Liver (tissue), 9 donors: ENCODE results near the gene SLX4IP. TPM values are rescaled to one million over a fixed set of nuclear protein-coding genes. Genes with fewer than 3 reads are reported as not detected.

Experiments
- DNase-seq: peaks from one replicate; pipeline ENCODE4 v3.0.0-alpha.2; 2017; ENCODE audit warnings: low spot score
- H3K27ac ChIP-seq, 2 donors: one replicate each; pipeline ENCODE4 v1.7.0; 2013; ENCODE audit warnings: inconsistent platforms in 2 of 2, low read length in 2 of 2, control low read depth in 1 of 2, low read depth in 1 of 2, mild to moderate bottlenecking in 1 of 2
- H3K27me3 ChIP-seq, 4 donors: one replicate each; pipeline versions ENCODE4 v1.6.1 to v1.7.0; 2013; ENCODE audit warnings: low read length in 3 of 4, inconsistent platforms in 1 of 4, mild to moderate bottlenecking in 1 of 4, moderate library complexity in 1 of 4; ENCODE audit not compliant: control insufficient read depth in 4 of 4, insufficient read depth in 4 of 4
- H3K36me3 ChIP-seq, 4 donors: one replicate each; pipeline versions ENCODE4 v1.6.1 to v1.7.0; 2013; ENCODE audit warnings: low read length in 3 of 4, mild to moderate bottlenecking in 3 of 4, low read depth in 1 of 4, moderate library complexity in 1 of 4; ENCODE audit not compliant: control insufficient read depth in 4 of 4, insufficient read depth in 3 of 4
- H3K4me1 ChIP-seq, 4 donors: one replicate each; pipeline versions ENCODE4 v1.6.1 to v1.7.0; 2013; ENCODE audit warnings: low read length in 3 of 4, mild to moderate bottlenecking in 3 of 4, moderate library complexity in 1 of 4; ENCODE audit not compliant: control insufficient read depth in 4 of 4, insufficient read depth in 4 of 4
- H3K4me3 ChIP-seq, 3 donors: one replicate each; pipeline versions ENCODE4 v1.6.1 to v1.7.0; 2013; ENCODE audit warnings: low read length in 3 of 3, control low read depth in 1 of 3, low read depth in 1 of 3, mild to moderate bottlenecking in 1 of 3
- H3K9ac ChIP-seq, 2 donors: one replicate each; pipeline ENCODE4 v1.7.0; 2013; ENCODE audit warnings: low read length in 2 of 2, mild to moderate bottlenecking in 2 of 2, moderate library complexity in 2 of 2, control low read depth in 1 of 2, low read depth in 1 of 2
- H3K9me3 ChIP-seq, 4 donors: one replicate each; pipeline versions ENCODE4 v1.6.1 to v1.7.0; 2013; ENCODE audit warnings: low read length in 3 of 4; ENCODE audit not compliant: control insufficient read depth in 4 of 4
- ATF3 ChIP-seq: IDR thresholded peaks from 2 replicates; pipeline ENCODE4 v1.6.1; 2016; ENCODE audit warnings: antibody characterized with exemption
- EGR1 ChIP-seq, 2 donors: IDR thresholded peaks; 2 replicates each; pipeline ENCODE4 v1.6.1; 2016 to 2018; ENCODE audit warnings: antibody characterized with exemption in 2 of 2, low read depth in 2 of 2
- FOXA2 ChIP-seq: IDR thresholded peaks from 2 replicates; pipeline ENCODE4 v1.6.1; 2016; ENCODE audit warnings: antibody characterized with exemption
- GABPA ChIP-seq, 2 donors: IDR thresholded peaks in 1 of 2; conservative IDR thresholded peaks in 1 of 2; 2 replicates each; pipeline ENCODE4 v1.6.1; 2016; ENCODE audit warnings: antibody characterized with exemption in 2 of 2, mild to moderate bottlenecking in 1 of 2, moderate library complexity in 1 of 2
- HNF4A ChIP-seq, 2 donors: conservative IDR thresholded peaks; 2 replicates each; pipeline ENCODE4 v1.6.1; 2016; ENCODE audit warnings: antibody characterized with exemption in 2 of 2, mild to moderate bottlenecking in 2 of 2
- HNF4G ChIP-seq: IDR thresholded peaks from 2 replicates; pipeline ENCODE4 v1.6.1; 2016; ENCODE audit warnings: antibody characterized with exemption
- NR2F2 ChIP-seq: IDR thresholded peaks from 2 replicates; pipeline ENCODE4 v1.6.1; 2016; ENCODE audit warnings: antibody characterized with exemption
- RAD21 ChIP-seq, 2 donors: IDR thresholded peaks; 2 replicates each; pipeline ENCODE4 v1.6.1; 2016; ENCODE audit warnings: antibody characterized with exemption in 2 of 2, mild to moderate bottlenecking in 2 of 2
- REST ChIP-seq: IDR thresholded peaks from 2 replicates; pipeline ENCODE4 v1.6.1; 2016; ENCODE audit warnings: antibody characterized with exemption, mild to moderate bottlenecking
- RXRA ChIP-seq, 2 donors: IDR thresholded peaks; 2 replicates each; pipeline ENCODE4 v1.6.1; 2017 to 2018; ENCODE audit warnings: antibody characterized with exemption in 2 of 2, mild to moderate bottlenecking in 1 of 2
- SP1 ChIP-seq: IDR thresholded peaks from 2 replicates; pipeline ENCODE4 v1.6.1; 2018; ENCODE audit warnings: antibody characterized with exemption, mild to moderate bottlenecking
- TAF1 ChIP-seq: conservative IDR thresholded peaks from 2 replicates; pipeline ENCODE4 v1.6.1; 2016; ENCODE audit warnings: antibody characterized with exemption, mild to moderate bottlenecking
- YY1 ChIP-seq: IDR thresholded peaks from 2 replicates; pipeline ENCODE4 v1.6.1; 2016; ENCODE audit warnings: antibody characterized with exemption, mild to moderate bottlenecking
- ZBTB33 ChIP-seq: IDR thresholded peaks from 2 replicates; pipeline ENCODE4 v1.6.1; 2016; ENCODE audit warnings: antibody characterized with exemption
- WGBS: extraction: QIAGEN DNeasy Blood & Tissue Kit; methylation state at CpG from one replicate; pipeline ENCODE4 v1.1.7; 2013; 5-methylcytosine and 5-hydroxymethylcytosine counted together
- polyA plus RNA-seq, 2 donors: library from polyadenylated mRNA; stranded (reverse) in 1 of 2; unstranded in 1 of 2; fragments of 200-250 nt in 1 of 2; fragments of >200 nt in 1 of 2; fragmentation: Nextera tagmentation in 1 of 2; extraction: Ambion mirVana in 1 of 2; gene quantifications; one replicate each; pipeline versions ENCODE4 v1.2.1 to v1.2.3, GENCODE V29; 2013 to 2015
- total RNA-seq, 2 donors: library from RNA; depleted of rRNA; stranded (reverse); fragments of >200 nt; gene quantifications; one replicate each; pipeline ENCODE4 v1.2.3, GENCODE V29; 2014
- TF ChIP-seq, protein P1 (sequence below): IDR thresholded peaks from 2 replicates; pipeline ENCODE4 v1.6.1; 2016; ENCODE audit warnings: antibody characterized with exemption
- TF ChIP-seq, protein P2 (sequence below): fragments of 150-350 bp; IDR thresholded peaks from 2 replicates; pipeline ENCODE4 v1.5.1; 2017; ENCODE audit warnings: improper control_type of control experiment, low read depth, low read length; ENCODE audit not compliant: missing input control
- donor health status: healthy.
- donor health status: healthy.
- donor health status: healthy.
- donor health status: healthy.
- donor health status: healthy.

SLX4IP gene
- total and polyA plus RNA-seq, 4 donors, result 1.1 to 3.4 (median 2.7) TPM

DNA sequence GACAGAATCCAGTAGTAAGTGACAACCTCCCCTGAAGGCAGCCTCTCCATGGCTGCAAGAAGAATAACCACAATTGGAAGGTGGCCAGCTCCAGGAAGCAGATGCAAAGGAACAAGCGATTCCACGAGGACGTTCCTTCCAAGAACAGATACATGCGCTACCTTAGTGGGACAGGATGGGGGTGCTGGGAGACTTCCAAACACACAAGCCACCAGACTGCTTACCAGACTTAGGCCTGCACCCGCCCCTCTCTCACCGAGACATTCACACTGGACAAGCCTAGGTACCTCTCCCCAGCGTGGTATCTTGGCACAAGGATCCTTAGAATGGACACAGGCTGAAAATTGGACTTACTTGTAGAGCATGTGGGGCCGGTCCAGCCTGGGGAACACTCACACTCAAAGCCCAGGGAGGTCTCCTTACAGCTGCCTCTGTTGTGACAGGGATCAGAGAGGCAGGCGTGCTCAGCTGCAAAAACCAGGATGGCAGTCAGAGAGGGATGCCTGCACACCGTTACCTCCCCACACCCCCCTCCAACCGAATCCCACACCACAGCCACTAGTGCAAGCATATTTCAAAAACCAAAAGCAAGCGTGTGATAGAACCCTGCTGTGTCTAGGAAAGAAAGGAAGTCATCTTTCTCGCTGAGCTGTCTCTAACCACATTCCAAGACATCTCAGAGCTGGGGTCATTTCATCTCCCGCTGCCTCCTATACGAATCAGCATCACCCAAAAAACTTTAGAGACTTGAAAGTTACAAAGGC lies 216.3 kb downstream of the SLX4IP start:
- Histone ChIP-seq H3K4me1 (peaks cover 0 to 2% (median 0%) of the 10 kb centered on the region in 4 donors), H3K27ac (no peak overlapping the region), H3K9me3 (no peaks in the 10 kb centered on the region), H3K27me3 (no peaks in the 10 kb centered on the region), H3K36me3 (peaks cover 0 to 36% (median 1%) of the 10 kb centered on the region in 4 donors), H3K4me3 (no peak overlapping the region), H3K9ac (no peak overlapping the region)
- 79% methylated on average over 15 of the region's 15 CpGs for WGBS
- TF ChIP-seq GABPA (IDR thresholded peaks at IDR 0.05 in 1 of 2, conservative IDR thresholded peaks at IDR 0.05 in 1 of 2) (no peak), HNF4G (no peak), FOXA2 (no peak), EGR1 (IDR thresholded peaks at IDR 0.05; ENCODE audit: low read depth in 2 of 2) (no peak), YY1 (no peak), TAF1 (no peak), ZBTB33 (no peak), RXRA (IDR thresholded peaks at IDR 0.05) (no peak), HNF4A (conservative IDR thresholded peaks at IDR 0.05) (no peak)
- TF ChIP-seq, protein P1, sequence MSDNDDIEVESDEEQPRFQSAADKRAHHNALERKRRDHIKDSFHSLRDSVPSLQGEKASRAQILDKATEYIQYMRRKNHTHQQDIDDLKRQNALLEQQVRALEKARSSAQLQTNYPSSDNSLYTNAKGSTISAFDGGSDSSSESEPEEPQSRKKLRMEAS, result no peak
- DNase-seq, result no peak

GRCh38 chr20:10652185-10652584 lies 217.1 kb downstream of the SLX4IP start:
- Histone ChIP-seq H3K27ac (peak overlapping the region in 1 of 2 donors; percentile 37), H3K36me3 (peaks cover 0 to 33% (median 3%) of the 10 kb centered on the region in 4 donors), H3K27me3 (no peaks in the 10 kb centered on the region), H3K9me3 (no peaks in the 10 kb centered on the region), H3K4me1 (peaks cover 0 to 2% (median 0%) of the 10 kb centered on the region in 4 donors), H3K4me3 (no peak overlapping the region), H3K9ac (no peak overlapping the region)
- DNase-seq, result no peak
- 94% methylated on average over 9 of the region's 9 CpGs for WGBS
- TF ChIP-seq, protein P2, sequence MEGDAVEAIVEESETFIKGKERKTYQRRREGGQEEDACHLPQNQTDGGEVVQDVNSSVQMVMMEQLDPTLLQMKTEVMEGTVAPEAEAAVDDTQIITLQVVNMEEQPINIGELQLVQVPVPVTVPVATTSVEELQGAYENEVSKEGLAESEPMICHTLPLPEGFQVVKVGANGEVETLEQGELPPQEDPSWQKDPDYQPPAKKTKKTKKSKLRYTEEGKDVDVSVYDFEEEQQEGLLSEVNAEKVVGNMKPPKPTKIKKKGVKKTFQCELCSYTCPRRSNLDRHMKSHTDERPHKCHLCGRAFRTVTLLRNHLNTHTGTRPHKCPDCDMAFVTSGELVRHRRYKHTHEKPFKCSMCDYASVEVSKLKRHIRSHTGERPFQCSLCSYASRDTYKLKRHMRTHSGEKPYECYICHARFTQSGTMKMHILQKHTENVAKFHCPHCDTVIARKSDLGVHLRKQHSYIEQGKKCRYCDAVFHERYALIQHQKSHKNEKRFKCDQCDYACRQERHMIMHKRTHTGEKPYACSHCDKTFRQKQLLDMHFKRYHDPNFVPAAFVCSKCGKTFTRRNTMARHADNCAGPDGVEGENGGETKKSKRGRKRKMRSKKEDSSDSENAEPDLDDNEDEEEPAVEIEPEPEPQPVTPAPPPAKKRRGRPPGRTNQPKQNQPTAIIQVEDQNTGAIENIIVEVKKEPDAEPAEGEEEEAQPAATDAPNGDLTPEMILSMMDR, result no peak
- TF ChIP-seq RAD21 (IDR thresholded peaks at IDR 0.05), result no peak
- TF ChIP-seq SP1, result no peak
- no peak for TF ChIP-seq RXRA (IDR thresholded peaks at IDR 0.05)
- no peak for TF ChIP-seq TAF1
- TF ChIP-seq, protein P1, result no peak
- no peak for TF ChIP-seq ATF3
- TF ChIP-seq NR2F2, result no peak
- TF ChIP-seq HNF4A (conservative IDR thresholded peaks at IDR 0.05), result no peak
- TF ChIP-seq REST, result no peak
- no peak for TF ChIP-seq FOXA2
- no peak for TF ChIP-seq YY1
- no peak for TF ChIP-seq ZBTB33
- TF ChIP-seq HNF4G, result no peak
